GM12872 (cell line): ENCODE measurements around the gene CYP3A7.

Experiments
- CTCF ChIP-seq: IDR thresholded peaks from 3 replicates; pipeline ENCODE4 v1.5.1; 2011; ENCODE audit warnings: low read depth, mild to moderate bottlenecking, low read length, moderate library complexity; ENCODE audit not compliant: insufficient read depth

The CYP3A7 gene

DNA sequence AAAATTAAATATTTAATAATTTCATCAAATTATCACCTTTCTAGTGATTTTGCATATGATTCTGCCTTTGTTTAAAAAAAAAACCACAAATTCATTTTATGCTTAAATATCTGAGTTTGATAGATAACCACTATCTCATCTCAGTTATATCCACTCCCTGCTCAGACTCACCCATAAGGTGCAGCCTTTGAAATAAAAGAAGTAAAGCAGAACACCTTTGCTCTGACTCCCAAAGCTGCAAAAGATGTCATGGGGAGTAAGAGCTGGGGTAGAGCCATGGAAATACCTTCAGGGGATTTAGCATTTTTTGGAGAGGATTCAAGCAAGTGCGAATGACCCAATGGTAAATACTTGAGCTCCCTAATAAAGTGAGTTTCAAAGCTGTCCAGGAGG is 40.1 kb downstream of the CYP3A7 start:
- no peak for TF ChIP-seq CTCF

DNA sequence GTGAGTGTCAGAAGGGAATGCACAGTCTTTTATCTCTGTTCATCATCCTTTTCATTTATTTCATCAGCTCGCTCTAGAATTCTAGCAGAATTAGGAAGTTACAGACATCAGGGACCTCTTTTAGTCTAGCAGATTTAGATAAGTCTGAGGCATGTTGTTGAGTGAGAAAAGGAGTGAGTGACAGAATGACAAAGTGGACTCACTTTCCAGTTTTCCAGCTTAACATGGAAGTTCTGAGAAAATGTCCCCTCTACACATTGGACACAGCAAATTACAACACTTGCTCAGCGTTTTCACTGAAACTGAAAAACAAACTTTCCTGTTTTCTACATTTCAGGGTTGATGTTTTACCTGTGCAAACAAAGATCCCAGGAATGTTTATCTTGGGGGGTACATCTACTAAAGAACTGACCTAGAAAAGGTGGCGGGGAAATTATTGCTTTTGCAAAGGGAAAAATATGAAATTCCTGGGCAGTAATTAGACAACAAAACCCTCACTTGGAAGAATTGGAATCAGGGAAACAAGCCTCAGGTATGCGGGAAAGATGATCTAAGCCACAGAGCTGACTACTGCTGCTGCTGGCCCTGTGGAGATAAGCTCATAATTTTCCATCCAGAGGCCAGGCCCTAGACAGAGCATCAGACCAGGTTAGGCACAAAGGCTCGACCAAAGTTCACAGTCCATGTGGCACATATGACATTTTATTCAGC is 40.6 kb downstream of the CYP3A7 start:
- TF ChIP-seq CTCF: no peak

GRCh38 chr7:99693427-99694200 is 41.4 kb downstream of the CYP3A7 start:
- TF ChIP-seq CTCF: no peak

DNA sequence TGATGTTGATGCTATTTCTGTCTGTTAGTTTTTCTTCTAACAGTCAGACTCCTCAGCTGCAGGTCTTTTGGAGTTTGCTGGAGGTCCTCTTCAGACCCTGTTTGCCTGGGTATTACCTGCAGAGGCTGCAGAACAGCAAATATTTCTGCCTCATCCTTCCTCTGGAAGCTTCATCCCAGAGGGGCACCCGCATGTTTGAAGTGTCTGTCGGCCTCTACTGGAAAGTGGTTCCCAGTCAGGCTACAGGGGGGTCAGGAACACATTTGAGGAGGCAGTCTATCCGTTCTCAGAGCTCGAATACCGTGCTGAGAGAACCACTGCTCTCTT is 41.9 kb downstream of the CYP3A7 start:
- TF ChIP-seq CTCF: no peak

DNA sequence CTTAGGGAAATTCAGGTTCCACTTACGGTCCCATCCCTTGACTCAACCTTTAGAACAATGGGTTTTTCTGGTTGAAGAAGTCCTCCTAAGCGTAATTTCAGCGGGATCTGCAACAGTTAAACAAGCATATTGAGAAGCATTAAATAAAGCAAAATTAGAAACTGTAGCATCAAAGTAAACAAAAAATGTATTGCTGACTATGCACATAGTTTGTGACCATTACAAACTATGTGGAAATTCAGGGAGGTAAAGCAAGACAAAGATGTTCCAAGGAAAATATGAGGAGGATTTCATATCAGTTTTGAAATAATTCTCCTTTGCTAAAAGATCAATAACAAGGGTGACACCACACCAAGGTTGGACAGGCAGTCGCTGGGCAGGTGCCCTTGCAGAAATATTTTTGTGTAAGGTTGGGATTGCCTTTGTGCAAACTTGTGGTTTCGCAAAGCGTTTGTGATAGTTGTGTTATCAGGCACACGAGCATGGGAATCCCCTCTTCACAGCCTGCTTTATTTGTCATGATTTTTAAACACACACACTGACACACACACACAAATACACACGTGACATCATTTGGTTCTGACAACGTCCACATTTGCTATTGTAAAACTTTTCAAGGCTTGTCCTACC is 49.8 kb downstream of the CYP3A7 start:
- TF ChIP-seq CTCF: no peak

GRCh38 chr7:99679400-99680191 is 55.4 kb downstream of the CYP3A7 start, which contains the start of gene CYP3A5:
TSS of gene CYP3A5 (minus strand) at chr7:99679996. CDS start at chr7:99679896, 100 bp downstream.
- no peak for TF ChIP-seq CTCF

DNA sequence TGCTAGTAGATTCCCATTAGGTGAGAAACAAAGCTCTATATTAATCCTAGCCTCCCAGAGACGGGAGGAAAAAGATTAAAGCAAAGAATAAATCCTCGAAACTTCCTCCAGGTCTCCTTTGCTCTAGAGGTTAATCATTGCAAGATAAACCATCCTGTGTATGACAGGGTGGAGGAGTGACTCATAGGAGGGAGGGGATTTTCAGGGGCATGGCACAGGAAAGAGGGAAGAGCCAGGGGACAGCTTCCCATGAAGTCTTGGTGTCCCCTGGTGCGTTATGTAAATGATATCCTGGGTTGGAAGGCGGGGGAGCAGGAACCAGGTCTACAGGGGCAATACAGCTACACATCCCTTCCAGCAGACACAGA is 56.0 kb downstream of the CYP3A7 start:
- TF ChIP-seq CTCF: no peak
